ENCODE data around the gene EIF3I.

DNA sequence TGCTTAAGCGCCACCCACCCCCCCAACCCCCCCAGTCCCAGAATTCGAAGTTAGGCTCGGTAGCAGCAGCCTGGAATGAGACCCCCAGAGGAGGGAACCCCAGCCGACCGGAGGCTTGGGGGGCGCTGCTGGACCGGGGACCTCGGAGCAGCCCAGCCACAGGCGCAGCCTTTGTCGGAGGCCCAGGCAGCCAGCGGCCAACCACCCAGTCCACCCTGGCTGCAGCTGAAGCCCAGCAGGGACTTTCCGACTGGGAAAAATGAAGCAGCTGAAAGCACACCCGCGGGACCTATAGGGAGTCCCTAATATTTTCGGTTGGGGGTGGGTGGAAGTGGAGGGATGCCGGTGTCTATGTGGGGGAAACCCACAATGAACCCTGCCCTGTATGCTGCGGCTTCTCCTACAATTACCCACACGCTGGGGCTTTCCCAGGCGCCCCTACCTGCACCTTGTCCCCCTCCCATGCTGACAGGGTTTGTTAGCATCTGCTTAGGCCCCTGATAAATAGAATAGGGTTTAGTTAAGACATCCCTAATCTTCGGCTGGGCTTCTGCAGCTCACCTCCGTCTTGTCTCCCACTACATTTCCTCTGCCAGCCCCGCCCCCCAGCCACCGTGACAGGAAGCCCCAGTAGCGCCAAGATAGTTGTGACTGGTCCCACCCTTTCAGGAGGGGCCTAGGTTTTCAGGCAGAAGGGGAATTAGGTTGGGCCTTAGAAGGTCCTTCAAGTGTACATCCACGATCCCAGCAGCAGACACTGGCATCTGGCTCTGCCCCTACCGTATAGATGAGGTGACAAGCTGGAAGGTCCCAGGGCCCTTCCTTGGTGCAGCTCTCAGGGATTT is 21.0 kb upstream of the EIF3I start:
- TF ChIP-seq, protein P1, sequence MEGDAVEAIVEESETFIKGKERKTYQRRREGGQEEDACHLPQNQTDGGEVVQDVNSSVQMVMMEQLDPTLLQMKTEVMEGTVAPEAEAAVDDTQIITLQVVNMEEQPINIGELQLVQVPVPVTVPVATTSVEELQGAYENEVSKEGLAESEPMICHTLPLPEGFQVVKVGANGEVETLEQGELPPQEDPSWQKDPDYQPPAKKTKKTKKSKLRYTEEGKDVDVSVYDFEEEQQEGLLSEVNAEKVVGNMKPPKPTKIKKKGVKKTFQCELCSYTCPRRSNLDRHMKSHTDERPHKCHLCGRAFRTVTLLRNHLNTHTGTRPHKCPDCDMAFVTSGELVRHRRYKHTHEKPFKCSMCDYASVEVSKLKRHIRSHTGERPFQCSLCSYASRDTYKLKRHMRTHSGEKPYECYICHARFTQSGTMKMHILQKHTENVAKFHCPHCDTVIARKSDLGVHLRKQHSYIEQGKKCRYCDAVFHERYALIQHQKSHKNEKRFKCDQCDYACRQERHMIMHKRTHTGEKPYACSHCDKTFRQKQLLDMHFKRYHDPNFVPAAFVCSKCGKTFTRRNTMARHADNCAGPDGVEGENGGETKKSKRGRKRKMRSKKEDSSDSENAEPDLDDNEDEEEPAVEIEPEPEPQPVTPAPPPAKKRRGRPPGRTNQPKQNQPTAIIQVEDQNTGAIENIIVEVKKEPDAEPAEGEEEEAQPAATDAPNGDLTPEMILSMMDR (IDR thresholded peaks at IDR 0.05) = no peak
- TF ChIP-seq MYC (IDR thresholded peaks at IDR 0.05; ENCODE audit: borderline replicate concordance, low read length) = no peak
- TF ChIP-seq RNF2 (IDR thresholded peaks at IDR 0.05; ENCODE audit: borderline replicate concordance, low read depth) = no peak
- no peak for TF ChIP-seq POLR2A (IDR thresholded peaks at IDR 0.05; ENCODE audit: low read length)
- no peak for TF ChIP-seq NR3C1 (IDR thresholded peaks at IDR 0.05)
- TF ChIP-seq HDAC2 (IDR thresholded peaks at IDR 0.05) = no peak
- no peak for TF ChIP-seq TFCP2L1 (CRISPR knock-in tag; IDR thresholded peaks at IDR 0.05)

Data from A549 (cell line).